Measurements from ENCODE around the gene LMO1. TPM values are rescaled to one million over a fixed set of nuclear protein-coding genes. Genes with fewer than 3 reads are reported as not detected.

The LMO1 gene
- not detected in 2 replicates for total RNA-seq (2011; cell fraction: chromatin; rRNA removed; ENCODE audit: low replicate concordance)
- not detected in 2 replicates for total RNA-seq (2011; cell fraction: nucleolus; rRNA removed)
- total RNA-seq (2011; cell fraction: nucleoplasm; rRNA removed): not detected in 2 replicates
- total RNA-seq (2014; rRNA removed) (not detected in 2 replicates), total RNA-seq (2014; rRNA removed; fragmentation: Illumina TruSeq; extraction: Trizol) (not detected in 2 replicates), total RNA-seq (2015; rRNA removed; fragmentation: Illumina TruSeq; extraction: Trizol) (not detected in 2 replicates), total RNA-seq (2021) (not detected in 2 replicates), polyA plus RNA-seq (2011; rRNA removed) (not detected in 2 replicates), polyA plus RNA-seq (2014; fragmentation: Illumina TruSeq; extraction: Trizol) (not detected in 2 replicates), polyA plus RNA-seq (2014; fragmentation: Nextera tagmentation; extraction: Ambion mirVana) (not detected), polyA plus RNA-seq (2014; rRNA removed) (not detected in 2 replicates), polyA minus RNA-seq (2011; rRNA and poly(A)+ RNA removed) (not detected in 2 replicates), Bru-seq, nascent RNA (percentile 2 among the genes with signal in this experiment), BruChase-seq, experiment 1, labeled RNA remaining after a 2-hour chase (not detected), BruChase-seq, experiment 2, labeled RNA remaining after a 6-hour chase (percentile 1 among the genes with signal in this experiment)
- polyA plus RNA-seq (2011; cell fraction: cytosol; rRNA removed): not detected in 2 replicates
- not detected in 2 replicates for polyA plus RNA-seq (2011; cell fraction: nucleus; rRNA removed)
- polyA plus RNA-seq (2012): not detected in 2 replicates
- not detected in 2 replicates for polyA minus RNA-seq (2011; cell fraction: cytosol; rRNA and poly(A)+ RNA removed)
- polyA minus RNA-seq (2011; cell fraction: nucleus; rRNA and poly(A)+ RNA removed): not detected in 2 replicates
- long read RNA-seq, experiment 1: 0 reads
- long read RNA-seq, experiment 2: 0 reads
- long read RNA-seq, experiment 3: 0 reads

DNA sequence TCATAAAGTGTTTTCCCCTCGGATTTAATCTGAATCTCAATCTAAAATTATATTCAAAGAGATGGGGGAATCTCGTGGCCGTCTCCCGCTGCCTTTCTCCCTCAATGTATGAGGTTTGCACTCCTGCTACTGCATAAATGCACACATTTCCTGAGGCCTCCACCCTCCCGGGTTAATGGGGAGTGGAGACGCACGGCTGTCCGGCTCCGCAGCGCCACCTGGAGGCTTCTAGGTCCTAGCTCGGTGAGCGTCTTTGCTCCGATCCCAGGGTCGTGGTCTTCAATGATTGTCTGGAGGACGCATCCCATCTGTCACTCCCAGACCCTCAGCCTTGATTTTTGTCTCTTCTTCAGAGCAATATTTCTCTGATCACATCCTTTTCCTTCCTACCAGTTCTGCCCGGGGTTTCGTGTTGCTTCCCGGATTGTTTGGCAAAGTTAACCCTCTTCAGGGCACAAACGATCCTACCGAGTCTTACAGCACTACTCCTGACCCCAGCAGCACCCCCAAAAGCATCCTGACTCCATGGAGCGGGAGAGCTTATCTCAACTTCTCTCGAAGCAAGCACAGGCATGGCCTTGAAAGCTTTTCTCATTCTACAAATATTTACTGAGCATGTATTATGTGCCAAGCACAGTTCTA, at the start of gene LMO1:
Gene LMO1 (minus strand): TSS at position 110 of the 642 bp plus-strand sequence. CDS start 516 bp downstream, outside the sequence.
- Histone ChIP-seq H4K20me1 (replicated peaks; ENCODE audit: control insufficient read depth, insufficient read depth, low read length) (peaks cover 7% of the 10 kb centered on the region; the same call in 1 of the 2 replicates), H3K27ac (ENCODE audit: extremely low read depth, low read depth, low read length) (no peak within 1 kb of the TSS), H3K36me3 (ENCODE audit: control insufficient read depth, insufficient read depth, low read length) (no peaks in the 10 kb centered on the region), H3K4me2 (ENCODE audit: insufficient read depth, low read length) (no peak within 1 kb of the TSS), H3K9ac (ENCODE audit: insufficient read depth in 1 of 2, low read depth in 2 of 2, low read length in 2 of 2) (no peak within 1 kb of the TSS), H3K4me1 (replicated peaks in 1 of 2; ENCODE audit: control insufficient read depth in 2 of 2, insufficient read depth in 2 of 2, low read length in 2 of 2) (peaks cover 0 to 3% of the 10 kb centered on the region in 2 experiments; a peak in 1 of 5 replicates), H3K79me2 (ENCODE audit: control insufficient read depth, insufficient read depth, low read length) (no peaks in the 10 kb centered on the region), H3K9me1 (ENCODE audit: control insufficient read depth, insufficient read depth, low read length) (no peaks in the 10 kb centered on the region), H3K9me3 (replicated peaks; ENCODE audit: control insufficient read depth, insufficient read depth, low read depth, low read length) (no peaks in the 10 kb centered on the region), H2AFZ (ENCODE audit: low read depth, low read length) (no peak within 1 kb of the TSS), H3K27me3 (ENCODE audit: control insufficient read depth in 2 of 2, insufficient read depth in 2 of 2, low read length in 2 of 2) (peaks cover 22 to 68% of the 10 kb centered on the region in 2 experiments; a peak in 4 of 5 replicates), H3K4me3 (no peak within 1 kb of the TSS)
- intact Hi-C loops (cut with micrococcal nuclease): loop anchor here (1.0 kb wide), 1 partner anchor 72 kb away; no protein-coding TSS in a partner anchor
- ChIA-PET CTCF (ENCODE audit: low intra/inter-chr PET ratio) (interaction anchor here (0.6 to 0.8 kb wide), 3 partner anchors 19 to 71 kb away, joined by 3 read pairs; no protein-coding TSS in a partner anchor), POLR2A (interaction anchor here (0.6 kb wide), 2 partner anchors 429 to 1701 kb away, joined by 3 read pairs; no protein-coding TSS in a partner anchor)
- WGBS (ENCODE audit: insufficient coverage, low coverage, missing lambda C conversion rate): 2% methylated on average over 22 of the region's 22 CpGs
- peak; percentile 72 to 86 (median 86) for DNase-seq (ENCODE audit: extremely low read depth in 1 of 4, low spot score in 3 of 4)
- FAIRE-seq: peak; percentile 81
- in situ Hi-C loops (cut with MboI): no loop called here
- ATAC-seq: peak; percentile 95
- BruUV-seq (replicated peaks): no TSS peak
- TF ChIP-seq, protein P1, sequence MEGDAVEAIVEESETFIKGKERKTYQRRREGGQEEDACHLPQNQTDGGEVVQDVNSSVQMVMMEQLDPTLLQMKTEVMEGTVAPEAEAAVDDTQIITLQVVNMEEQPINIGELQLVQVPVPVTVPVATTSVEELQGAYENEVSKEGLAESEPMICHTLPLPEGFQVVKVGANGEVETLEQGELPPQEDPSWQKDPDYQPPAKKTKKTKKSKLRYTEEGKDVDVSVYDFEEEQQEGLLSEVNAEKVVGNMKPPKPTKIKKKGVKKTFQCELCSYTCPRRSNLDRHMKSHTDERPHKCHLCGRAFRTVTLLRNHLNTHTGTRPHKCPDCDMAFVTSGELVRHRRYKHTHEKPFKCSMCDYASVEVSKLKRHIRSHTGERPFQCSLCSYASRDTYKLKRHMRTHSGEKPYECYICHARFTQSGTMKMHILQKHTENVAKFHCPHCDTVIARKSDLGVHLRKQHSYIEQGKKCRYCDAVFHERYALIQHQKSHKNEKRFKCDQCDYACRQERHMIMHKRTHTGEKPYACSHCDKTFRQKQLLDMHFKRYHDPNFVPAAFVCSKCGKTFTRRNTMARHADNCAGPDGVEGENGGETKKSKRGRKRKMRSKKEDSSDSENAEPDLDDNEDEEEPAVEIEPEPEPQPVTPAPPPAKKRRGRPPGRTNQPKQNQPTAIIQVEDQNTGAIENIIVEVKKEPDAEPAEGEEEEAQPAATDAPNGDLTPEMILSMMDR (IDR thresholded peaks at IDR 0.05 in 2 of 3, conservative IDR thresholded peaks at IDR 0.05 in 1 of 3; ENCODE audit: insufficient read depth in 2 of 3, low read depth in 1 of 3, low read length in 3 of 3): peak; percentile 76 to 86 (median 84)
- TF ChIP-seq RAD21 (CRISPR knock-in tag; conservative IDR thresholded peaks at IDR 0.05 in 1 of 2, IDR thresholded peaks at IDR 0.05 in 1 of 2): peak in 1 of 2 experiments; percentile 57; a peak in 2 of 4 replicates
- TF ChIP-seq, protein P2, sequence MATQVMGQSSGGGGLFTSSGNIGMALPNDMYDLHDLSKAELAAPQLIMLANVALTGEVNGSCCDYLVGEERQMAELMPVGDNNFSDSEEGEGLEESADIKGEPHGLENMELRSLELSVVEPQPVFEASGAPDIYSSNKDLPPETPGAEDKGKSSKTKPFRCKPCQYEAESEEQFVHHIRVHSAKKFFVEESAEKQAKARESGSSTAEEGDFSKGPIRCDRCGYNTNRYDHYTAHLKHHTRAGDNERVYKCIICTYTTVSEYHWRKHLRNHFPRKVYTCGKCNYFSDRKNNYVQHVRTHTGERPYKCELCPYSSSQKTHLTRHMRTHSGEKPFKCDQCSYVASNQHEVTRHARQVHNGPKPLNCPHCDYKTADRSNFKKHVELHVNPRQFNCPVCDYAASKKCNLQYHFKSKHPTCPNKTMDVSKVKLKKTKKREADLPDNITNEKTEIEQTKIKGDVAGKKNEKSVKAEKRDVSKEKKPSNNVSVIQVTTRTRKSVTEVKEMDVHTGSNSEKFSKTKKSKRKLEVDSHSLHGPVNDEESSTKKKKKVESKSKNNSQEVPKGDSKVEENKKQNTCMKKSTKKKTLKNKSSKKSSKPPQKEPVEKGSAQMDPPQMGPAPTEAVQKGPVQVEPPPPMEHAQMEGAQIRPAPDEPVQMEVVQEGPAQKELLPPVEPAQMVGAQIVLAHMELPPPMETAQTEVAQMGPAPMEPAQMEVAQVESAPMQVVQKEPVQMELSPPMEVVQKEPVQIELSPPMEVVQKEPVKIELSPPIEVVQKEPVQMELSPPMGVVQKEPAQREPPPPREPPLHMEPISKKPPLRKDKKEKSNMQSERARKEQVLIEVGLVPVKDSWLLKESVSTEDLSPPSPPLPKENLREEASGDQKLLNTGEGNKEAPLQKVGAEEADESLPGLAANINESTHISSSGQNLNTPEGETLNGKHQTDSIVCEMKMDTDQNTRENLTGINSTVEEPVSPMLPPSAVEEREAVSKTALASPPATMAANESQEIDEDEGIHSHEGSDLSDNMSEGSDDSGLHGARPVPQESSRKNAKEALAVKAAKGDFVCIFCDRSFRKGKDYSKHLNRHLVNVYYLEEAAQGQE (IDR thresholded peaks at IDR 0.05; ENCODE audit: borderline replicate concordance): 0 out of 2 replicates have a peak, but pooled peaks have one; percentile 9
- TF ChIP-seq, protein P2 (CRISPR knock-in tag; IDR thresholded peaks at IDR 0.05; ENCODE audit: low read depth): no peak
